Stimulated activated CD4-positive, alpha-beta T cell treated with anti-CD3 and anti-CD28 coated beads, TNF-alpha, amount 100 ng/mL, for 1 hour (primary cell): ENCODE data around the gene AIDA.
"Not testable (repeated sequence)": the region's sequence is repeated elsewhere in the genome, so short reads cannot be mapped to it uniquely, and the experiment has no call there.

ENCODE experiments used
- DNase-seq, 3 donors: peaks; one replicate each; pipeline ENCODE4 v3.0.0-alpha.2; 2020; ENCODE audit warnings: low read depth in 3 of 3, low spot score in 1 of 3

The AIDA gene, protein sequence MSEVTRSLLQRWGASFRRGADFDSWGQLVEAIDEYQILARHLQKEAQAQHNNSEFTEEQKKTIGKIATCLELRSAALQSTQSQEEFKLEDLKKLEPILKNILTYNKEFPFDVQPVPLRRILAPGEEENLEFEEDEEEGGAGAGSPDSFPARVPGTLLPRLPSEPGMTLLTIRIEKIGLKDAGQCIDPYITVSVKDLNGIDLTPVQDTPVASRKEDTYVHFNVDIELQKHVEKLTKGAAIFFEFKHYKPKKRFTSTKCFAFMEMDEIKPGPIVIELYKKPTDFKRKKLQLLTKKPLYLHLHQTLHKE

DNA sequence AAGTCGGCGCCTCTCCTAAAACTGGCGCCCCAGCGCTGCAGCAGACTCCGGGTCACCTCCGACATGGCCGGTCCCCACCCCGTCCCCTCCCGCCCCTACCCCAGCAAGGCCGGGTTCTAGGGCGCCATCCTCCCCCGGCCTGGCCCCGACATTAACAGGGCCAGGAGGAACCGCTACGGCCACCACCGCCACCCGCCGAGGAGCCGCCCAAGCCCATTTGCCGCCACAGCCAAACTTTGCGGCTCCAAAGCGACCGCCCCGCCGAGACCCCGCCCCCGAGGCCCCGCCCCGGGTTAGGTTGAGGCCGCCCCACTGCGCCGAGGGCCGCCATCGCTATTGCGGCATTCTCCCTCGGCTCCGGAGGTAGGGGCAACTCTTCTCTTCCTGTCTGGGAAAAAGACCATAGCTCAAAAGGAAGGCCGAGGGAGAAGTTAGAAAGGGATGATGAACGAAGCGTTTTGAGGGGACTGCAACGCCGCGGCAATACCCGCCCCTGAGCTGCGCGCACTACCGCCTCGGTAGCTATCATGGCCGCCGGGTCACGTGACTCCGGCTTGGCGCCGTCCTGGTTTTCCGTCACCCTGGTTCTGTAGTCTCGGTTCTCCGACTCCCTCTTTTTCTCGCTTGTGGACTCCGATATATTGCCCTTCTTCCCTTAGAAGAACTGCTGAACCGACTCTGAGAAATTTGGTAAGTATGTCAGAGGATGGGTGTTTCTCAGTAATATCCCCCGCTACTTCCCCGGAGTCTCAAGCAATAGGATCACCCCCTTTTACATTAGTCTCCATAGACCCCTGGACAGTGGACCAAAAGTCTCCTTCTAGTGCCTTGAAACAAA, at the start of gene AIDA, which contains the start of gene BROX:
Gene AIDA, minus strand, starts transcription at position 239 of the 838 bp plus-strand sequence. Its CDS starts 174 bp downstream, at position 65.
Gene BROX, plus strand, starts transcription at position 312 of the 838 bp plus-strand sequence. CDS start 3,136 bp downstream, outside the sequence.
- DNase-seq: peak; percentile 86 to 99 (median 89)

DNA sequence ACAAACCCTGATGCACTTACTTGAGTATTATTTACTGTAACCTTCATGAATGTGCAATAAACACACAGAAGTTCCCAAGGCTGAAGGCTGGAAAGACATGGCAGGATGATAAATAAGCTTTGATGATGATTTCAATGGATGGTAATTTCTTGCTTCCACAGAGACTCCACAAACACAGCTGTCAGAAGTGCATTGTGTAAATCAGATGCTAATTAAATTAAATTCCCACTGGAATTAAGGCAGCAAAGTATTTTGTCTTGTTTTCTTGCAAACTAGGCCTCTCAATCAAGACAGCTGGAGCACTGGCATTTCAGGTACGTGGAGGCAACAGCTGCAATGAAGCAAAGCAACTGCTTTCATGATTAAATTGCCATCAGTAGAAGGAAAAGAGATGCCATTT, 48.8 kb upstream of the AIDA start:
- no peak for DNase-seq

DNA sequence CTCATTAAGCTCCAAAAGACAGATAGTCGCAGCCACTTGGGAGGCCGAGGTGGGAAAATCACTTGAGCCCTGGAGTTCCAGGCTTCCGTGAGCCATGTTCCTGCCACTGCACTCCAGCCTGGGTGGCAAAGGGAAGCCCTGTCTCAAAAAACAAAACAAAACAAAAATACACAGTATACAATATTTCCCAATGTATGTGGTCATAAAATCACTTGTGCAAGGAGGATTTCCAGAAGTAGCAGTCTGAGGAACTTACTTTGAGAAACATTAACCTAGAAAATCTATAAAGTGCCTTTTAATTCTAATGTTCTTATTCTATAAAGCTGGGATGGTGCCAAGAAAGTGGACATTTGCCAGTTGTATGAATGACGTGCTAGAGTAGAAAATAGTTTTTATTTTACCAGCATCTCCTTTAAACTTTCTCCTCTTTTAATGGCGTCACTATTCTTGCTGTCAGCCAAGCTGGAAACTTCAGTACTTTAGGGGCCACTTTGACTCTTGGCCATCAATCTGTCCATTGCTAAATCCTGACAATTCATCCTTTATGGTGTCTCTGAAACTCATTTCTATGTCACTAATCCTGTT, 47.3 kb upstream of the AIDA start:
- no peak for DNase-seq

DNA sequence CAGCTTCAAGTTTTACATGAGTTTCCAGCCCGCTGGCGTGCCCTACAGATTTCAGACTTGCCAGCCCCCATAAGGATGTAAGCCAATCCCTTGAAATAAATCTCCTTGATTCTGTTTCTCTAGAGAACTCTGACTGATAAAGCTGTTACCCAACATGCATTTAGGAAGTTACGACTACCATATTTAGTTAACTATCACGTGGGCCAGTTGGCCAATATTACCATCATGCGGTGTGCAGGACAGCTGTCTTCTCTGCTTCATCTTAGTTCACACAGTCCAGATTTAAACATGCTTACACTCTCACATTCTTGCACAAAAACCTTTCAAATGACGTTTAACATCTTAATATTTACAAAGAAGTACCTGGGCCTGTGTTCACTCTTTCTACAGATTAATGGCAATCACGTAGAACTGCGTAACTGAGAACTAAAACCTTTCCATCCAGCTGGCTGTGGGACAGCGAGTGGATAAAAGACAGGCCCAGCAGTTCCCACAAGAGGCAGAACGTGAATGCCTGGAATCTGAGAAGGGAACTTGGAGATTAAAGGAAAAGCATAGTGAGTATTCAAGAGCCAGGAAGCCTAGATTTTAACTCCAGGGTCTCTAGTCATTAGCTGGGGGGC, 45.5 kb upstream of the AIDA start:
- DNase-seq: no peak

DNA sequence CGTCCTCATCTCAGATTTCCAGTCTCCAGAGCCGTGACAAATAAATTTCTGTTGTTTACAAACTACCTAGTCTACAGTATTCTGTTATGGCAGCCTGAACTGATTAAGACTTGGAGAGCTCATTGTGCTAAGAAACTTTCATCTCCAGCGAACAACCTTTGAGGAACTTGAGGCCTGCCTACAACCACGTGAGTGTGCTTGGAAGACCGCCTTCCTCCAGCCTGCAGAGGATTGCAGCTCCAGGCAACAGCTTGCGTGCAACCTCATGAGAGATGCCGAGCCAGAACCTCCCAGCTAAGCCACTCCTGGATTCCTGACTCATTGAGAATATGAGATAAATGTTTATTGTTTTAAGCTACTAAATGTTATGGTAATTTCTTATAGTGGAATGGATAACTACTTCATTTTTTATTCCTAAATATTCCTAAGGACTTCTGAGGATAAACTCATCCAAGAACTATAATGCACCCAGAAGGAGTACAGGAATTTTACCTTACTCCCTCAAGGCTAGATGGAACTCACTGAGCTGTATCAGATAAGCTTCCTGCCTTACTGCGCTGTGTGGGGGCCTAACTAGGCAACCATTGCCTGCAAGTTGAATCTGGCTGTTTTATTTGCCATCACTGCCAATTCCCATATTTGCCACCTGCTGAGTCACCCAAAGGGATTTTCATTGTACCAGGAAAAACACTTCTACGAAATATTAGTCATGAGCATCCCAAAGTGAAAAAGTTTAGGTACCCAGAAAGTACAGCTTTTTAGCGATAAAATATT, 42.3 kb upstream of the AIDA start:
- no peak for DNase-seq

DNA sequence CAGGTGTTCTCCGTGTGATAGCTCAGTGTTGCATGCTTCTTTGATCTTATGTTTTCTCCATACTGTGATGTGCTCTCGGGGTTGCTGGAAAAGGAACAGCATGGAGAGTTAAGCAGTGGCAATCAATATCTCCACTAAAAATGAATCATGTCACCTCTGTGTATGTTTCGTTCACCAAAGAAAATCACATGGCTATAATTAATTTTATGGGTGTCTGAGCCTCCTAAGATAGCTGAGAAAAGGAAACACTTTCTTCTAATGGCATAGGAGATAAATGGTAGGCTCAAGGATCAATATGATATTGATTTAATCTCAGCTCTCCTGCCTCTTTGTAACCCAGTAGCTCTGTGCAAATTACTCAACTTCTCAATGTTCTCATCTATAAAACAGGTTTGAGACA, 39.0 kb upstream of the AIDA start:
- no peak for DNase-seq

DNA sequence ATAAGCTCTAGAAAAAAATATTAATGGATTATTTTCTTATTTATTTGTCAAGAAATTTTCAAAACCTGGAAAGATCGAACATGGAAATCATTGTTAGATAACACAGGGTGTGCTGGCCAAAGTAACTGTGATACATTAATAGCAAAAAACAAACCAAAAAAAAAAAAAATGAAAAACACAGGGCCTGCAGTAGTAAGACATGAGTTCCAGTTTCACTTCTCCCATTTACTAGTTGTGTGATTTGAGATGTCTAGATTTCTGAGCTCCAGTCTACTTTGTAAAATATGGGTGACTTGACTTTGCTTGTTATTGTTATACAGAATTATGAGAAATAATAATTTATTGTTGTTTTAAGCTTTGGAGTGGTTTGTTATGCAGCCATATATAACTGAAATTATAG, 38.4 kb upstream of the AIDA start:
- no peak for DNase-seq

DNA sequence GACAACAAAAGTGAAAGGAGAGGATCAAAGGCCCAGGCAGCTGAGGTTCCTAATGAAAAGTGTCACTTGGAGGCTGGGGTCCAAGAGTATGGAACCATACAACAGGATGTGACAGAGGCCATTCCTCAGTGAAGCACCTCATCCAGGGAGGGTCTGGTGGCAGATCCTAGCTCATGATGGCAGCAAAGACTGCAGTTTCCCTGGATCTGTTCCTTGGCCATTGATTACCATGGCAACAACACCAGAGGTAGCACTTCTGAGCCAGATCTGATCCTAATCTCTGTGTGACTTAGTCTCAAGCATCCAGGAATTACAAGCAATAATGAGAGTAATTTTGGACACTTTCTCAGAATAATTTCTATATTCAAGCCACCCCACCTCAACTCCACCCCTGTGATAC, 37.6 kb upstream of the AIDA start:
- no peak for DNase-seq

DNA sequence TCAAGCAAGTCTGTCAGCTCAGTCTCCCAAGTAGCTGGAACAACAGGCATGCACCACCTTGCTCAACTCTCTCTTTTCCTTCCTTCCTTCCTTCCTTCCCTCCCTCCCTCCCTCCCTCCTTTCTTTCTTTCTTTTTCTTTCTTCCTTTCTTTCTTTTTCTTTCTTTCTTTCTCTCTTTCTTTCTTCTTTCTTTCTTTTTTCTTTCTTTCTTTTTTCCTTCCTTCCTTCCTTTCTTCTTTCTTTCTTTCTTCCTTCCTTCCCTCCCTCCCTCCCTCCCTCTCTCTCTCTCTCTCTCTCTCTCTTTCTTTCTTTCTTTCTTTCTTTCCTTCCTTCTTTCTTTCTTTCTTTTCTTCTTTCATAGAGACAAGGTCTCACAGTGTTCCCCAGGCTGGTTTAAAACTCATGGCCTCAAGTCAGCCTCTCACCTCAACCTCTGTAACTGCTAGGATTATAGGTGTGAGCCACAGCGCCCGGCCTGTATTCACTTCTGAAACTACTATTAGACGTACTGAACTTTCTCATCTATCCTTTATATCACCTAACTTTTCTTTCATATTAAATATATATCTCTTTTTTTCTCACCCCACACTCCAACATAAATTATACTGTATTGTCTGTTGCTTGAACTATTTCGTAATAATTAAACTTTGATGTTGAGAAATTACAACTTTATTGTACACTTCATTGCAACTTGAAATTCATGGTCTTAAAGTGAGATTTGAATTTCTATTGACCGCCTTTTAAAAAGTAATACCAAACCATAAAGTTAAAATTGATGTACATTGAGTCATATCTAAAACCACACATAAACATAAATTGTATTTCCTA, 29.6 kb upstream of the AIDA start:
- not testable (repeated sequence) for DNase-seq

DNA sequence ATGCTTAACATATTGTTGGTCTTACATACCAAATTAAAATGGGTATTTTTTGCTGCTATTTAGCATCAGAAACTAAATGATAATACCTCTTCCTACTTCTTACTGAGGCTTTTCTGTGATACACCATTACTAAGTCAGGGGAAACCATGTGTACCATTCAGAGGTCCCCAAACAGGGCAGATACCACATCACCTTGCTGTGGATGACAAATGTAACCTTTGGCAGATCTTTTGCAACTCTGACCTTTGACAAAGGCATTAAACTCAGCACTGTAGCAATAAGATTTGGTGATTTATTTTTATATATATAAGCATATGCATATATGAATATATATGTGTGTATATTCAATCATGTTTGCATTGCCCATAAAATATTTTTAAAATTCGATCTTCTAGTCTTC, 27.6 kb upstream of the AIDA start:
- no peak for DNase-seq

DNA sequence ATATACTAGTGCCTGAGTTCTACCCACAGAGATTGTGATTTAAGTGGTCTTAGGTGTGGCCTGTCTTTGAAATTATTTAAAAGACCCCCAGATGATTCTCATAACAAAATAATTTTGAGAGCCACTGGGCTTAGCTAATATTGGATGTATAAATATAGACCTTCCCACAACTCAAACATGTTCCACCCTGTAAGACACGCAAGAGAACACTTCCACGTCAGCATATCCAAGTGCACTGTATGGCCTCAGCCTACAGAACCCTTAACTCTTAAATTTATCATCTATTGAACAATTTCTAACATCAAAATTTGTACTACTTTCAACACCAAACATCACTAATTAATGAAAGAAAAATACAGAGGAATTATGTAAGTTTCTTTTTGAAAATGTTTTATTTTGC, 27.2 kb upstream of the AIDA start:
- no peak for DNase-seq

DNA sequence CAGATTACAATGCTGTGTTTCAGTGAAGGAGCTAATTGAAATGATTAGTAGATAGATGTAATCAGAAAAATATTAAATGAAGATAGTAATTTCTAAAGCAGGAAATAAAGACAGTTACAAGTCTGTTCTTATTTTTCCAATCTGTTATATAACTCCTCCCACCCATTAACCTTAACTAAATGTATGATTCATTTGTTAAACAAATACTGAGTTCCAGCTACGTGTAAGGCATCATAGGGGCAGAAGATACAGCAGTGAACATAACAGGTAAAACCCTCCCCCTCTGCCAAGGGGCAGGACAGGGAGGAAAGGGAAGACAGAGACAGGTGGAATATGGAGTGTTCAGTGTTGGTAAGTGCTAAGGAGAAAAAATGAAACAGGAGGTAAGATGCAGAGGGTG, 24.7 kb upstream of the AIDA start, which contains the start of gene FAM177B:
Gene FAM177B, plus strand, starts transcription at position 231 of the 400 bp plus-strand sequence. CDS start 9,344 bp downstream, outside the sequence.
- DNase-seq: no peak

DNA sequence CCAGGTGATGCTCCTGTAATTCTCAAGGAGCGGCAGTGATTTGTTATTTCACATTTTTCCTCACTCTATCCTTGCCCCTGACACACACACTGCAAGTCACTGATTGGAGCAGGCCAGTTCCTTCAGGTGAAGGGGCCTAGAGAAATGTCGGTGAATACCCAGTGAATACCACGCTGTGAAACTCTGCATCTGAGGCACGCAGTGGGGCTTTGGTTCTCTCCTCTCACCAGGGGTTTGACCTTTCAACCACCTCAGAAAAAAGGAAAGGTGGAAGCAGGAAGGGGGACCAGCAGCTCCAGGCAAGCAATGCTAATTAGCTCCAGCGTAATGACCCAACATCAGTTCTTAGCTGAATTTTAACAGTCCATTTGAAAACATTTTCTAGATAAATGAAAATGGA, 24.2 kb upstream of the AIDA start:
- no peak for DNase-seq

DNA sequence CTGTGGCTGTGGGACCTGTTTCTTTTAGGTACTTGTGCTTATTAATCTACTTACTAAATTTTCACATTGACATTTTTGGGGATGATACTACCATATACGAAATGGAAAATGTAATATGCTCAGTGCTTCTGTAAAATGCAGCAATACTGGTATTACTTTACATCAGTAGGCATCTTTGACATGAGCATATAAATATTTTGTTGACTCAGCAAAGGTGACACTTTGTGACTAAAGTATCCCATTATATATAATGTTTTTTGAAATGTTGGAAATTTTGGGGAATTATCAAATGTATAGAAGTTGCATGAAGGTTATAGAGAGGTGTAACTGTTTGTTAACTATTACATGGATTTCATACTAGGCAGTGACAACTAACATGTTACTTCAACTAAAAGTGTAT, 22.4 kb upstream of the AIDA start:
- no peak for DNase-seq

DNA sequence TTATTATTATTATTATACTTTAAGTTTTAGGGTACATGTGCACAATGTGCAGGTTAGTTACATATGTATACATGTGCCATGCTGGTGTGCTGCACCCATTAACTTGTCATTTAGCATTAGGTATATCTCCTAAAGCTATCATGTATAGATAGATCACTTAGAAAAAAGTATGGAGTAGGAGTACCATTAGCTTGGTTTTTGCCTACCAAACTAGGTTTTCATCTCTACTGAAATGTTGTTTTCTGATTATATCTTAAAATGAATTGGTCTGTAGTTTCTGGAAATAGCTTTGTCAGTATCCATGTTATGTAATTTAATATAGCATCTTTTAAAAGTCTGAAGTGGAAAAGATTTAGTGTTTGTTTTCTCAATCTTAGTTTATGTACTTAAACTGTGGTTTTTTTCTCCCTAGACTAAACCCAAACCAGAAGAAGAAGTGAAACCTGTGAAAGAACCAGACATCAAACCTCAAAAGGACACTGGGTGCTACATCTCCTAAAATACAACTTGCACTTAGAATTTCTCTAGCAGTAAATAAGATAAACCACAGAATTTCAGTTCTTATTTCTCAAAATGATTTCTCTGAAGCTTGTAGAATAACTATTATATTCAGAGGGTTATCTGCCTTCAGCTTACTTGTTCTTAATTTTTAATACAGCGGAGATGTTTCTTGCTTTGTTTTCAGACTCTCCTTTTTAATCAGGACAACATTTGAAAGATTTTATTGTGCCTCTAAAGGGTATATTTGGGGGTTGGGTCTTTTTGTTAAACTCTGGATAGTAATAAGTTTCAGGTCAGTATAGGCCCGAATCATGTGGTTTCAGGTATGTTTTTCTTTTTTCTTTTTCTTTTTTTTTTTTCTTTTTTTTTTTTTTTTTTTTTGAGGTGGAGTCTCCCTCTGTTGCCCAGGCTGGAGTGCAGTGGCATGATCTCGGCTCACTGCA, 20.2 kb upstream of the AIDA start:
- DNase-seq: no peak

DNA sequence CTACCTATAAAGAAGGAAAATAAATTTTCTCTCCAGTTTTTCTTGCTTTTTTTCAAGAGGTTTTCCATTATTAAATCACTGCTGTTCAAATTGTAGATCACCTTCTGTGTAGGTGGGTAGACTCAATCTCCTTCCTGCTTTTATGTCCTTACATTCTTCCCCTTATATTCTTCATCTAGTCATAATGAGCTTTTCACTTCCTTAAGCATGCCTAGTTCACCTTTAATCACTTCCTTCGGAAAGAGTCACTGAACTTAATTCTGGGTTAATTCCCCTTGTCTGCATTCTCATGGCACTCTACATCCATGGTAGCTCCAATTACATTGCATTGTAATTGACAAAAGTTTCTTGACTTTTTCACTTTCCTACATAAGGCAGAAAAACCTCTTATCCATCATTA, 18.6 kb upstream of the AIDA start:
- no peak for DNase-seq

DNA sequence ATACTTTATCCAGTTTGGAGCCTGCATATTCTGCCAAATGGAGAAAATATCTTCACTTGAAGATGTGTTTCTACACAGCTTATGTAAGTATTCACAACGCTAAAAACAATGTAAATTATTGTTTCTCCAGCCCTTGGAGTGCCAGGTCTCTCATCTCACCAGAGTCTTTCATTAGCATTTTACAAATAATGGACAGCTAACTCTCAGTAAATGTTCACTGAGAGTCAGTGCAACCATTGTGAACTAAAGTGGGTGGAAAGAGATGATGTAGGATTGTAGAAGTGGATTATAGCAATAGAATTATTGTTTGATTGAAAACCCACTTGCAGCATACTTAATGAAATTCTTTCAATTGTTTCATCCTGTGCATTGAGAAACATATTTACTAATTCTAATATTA, 16.5 kb upstream of the AIDA start:
- no peak for DNase-seq

DNA sequence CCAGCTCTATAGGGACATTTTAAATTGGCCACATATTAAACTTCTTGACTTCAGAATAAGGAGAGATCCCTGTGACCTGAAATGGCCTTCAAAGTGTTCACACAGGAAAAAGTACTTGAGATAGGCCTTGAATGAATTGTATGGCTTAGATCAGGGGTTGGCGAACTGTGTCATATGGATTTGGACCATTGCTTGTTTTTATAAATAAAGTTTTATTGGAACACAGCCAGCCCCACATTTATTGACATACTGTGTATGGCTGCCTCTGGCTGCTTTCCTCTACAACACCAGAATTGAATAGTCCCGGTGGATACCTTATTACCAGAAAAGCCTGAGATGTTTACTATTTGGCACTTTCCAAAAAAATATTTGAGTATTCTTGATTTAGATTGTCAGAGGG, 4.1 kb upstream of the AIDA start:
- DNase-seq: no peak
